HepG2 (cell line): Measurements from ENCODE around the gene HEXD. TPM values are rescaled to one million over a fixed set of nuclear protein-coding genes. Genes with fewer than 3 reads are reported as not detected.
A peak's percentile ranks its signal among the peaks of the same experiment; 100 is the strongest.

Source experiments
- ATAC-seq: fragments of 200-7000 bp; cut with Tn5 transposase; 3 replicates; pipeline ENCODE4 v1.9.1; 2020; ENCODE audit warnings: mild to moderate bottlenecking, moderate library complexity
- BruUV-seq: library from RNA; stranded (reverse); fragments of 400-500 nt; replicated peaks from 2 replicates; lab custom pipeline; 2021; lab: Mats Ljungman, UMichigan
- CTCF ChIA-PET: fragments of 300-600 bp; formaldehyde crosslinking; extraction: SDS; loops from one replicate; lab custom pipeline; 2021; ENCODE audit warnings: low total read pairs, inconsistent platforms, low intra/inter-chr PET ratio; lab: Yijun Ruan, JAX
- POLR2A ChIA-PET: fragments of 350-600 bp; sonication (Branson Sonifier 250); formaldehyde crosslinking; loops from one replicate; lab custom pipeline; 2020; ENCODE audit warnings: antibody characterized with exemption, inconsistent platforms; lab: Yijun Ruan, JAX
- DNase-seq: peaks from one replicate; pipeline ENCODE4 v3.0.0-alpha.2; 2015; ENCODE audit warnings: low spot score
- FAIRE-seq: peaks from 3 replicates; lab custom pipeline; 2011; peaks lifted over from hg19 to GRCh38; lab: Jason Lieb, UNC
- H2AFZ ChIP-seq: one replicate; pipeline ENCODE4 v1.6.1; 2011; ENCODE audit warnings: low read length, inconsistent platforms
- H3K27ac ChIP-seq: fragments of 300-600 bp; 3 replicates; pipeline ENCODE4 v1.8.0; 2011; ENCODE audit warnings: mixed run types, mild to moderate bottlenecking, mixed read lengths, low read length, inconsistent platforms; ENCODE audit not compliant: insufficient read depth; ENCODE audit errors: extremely low read length
- H3K27me3 ChIP-seq, 2 experiments: fragments of 200-600 bp in 1 of 2; 2 replicates in 1 of 2; 3 replicates in 1 of 2; pipeline versions ENCODE4 v1.6.0 to v1.8.0; 2011; ENCODE audit warnings: low read length in 2 of 2, mild to moderate bottlenecking in 2 of 2, moderate library complexity in 2 of 2, inconsistent platforms in 1 of 2; ENCODE audit not compliant: insufficient read depth in 2 of 2, control insufficient read depth in 1 of 2
- H3K36me3 ChIP-seq, 2 experiments: fragments of 200-600 bp in 1 of 2; replicated peaks in 1 of 2; 2 replicates in 1 of 2; 3 replicates in 1 of 2; pipeline versions ENCODE4 v1.5.1 to v1.8.0; 2011; ENCODE audit warnings: low read length in 2 of 2, inconsistent platforms in 1 of 2; ENCODE audit not compliant: insufficient read depth in 2 of 2, control insufficient read depth in 1 of 2
- H3K4me1 ChIP-seq: 2 replicates; pipeline ENCODE4 v1.5.1; 2012; ENCODE audit warnings: low read length, inconsistent platforms; ENCODE audit not compliant: insufficient read depth
- H3K4me2 ChIP-seq: 2 replicates; pipeline ENCODE4 v1.6.0; 2011; ENCODE audit warnings: low read depth, low read length, inconsistent platforms
- H3K4me3 ChIP-seq, 3 experiments: fragments of 200-600 bp in 1 of 3; sonication (generic), shearing (Covaris generic) in 1 of 3; replicated peaks in 1 of 3; 2 replicates each; pipeline ENCODE4 v1.5.1; 2011 to 2016; ENCODE audit warnings: low read length in 3 of 3, inconsistent platforms in 2 of 3, low read depth in 2 of 3, mild to moderate bottlenecking in 2 of 3, control low read depth in 1 of 3, mixed read lengths in 1 of 3; ENCODE audit not compliant: insufficient read depth in 1 of 3
- H3K79me2 ChIP-seq: one replicate; pipeline ENCODE4 v1.6.1; 2011; ENCODE audit warnings: low read length, inconsistent platforms; ENCODE audit not compliant: insufficient read depth
- H3K9ac ChIP-seq: 2 replicates; pipeline ENCODE4 v1.6.0; 2011; ENCODE audit warnings: mild to moderate bottlenecking, low read depth, low read length, inconsistent platforms; ENCODE audit not compliant: insufficient read depth
- H3K9me3 ChIP-seq: 2 replicates; pipeline ENCODE4 v1.5.1; 2012; ENCODE audit warnings: mild to moderate bottlenecking, low read length
- H4K20me1 ChIP-seq: 2 replicates; pipeline ENCODE4 v1.6.0; 2011; ENCODE audit warnings: inconsistent platforms, mild to moderate bottlenecking, low read length, moderate library complexity; ENCODE audit not compliant: insufficient read depth
- AGO2 ChIP-seq: fragments of 200-400 bp; formaldehyde crosslinking; optimal IDR thresholded peaks from 2 replicates; pipeline ENCODE3; 2017; ENCODE audit warnings: mild to moderate bottlenecking, low read depth, low read length, moderate library complexity
- ATF7 ChIP-seq, 2 experiments: fragments of 450-650 bp in 1 of 2; sonication (generic) in 1 of 2; formaldehyde crosslinking in 1 of 2; IDR thresholded peaks; 2 replicates each; pipeline versions ENCODE4 v1.4.0 to v1.6.1; 2016 to 2020; ENCODE audit warnings: antibody characterized with exemption in 1 of 2, mild to moderate bottlenecking in 1 of 2, missing genetic modification reagents in 1 of 2
- ELF4 ChIP-seq: sonication (generic); formaldehyde crosslinking; IDR thresholded peaks from 2 replicates; pipeline ENCODE4 v1.5.0; 2020; ENCODE audit warnings: missing genetic modification reagents, mild to moderate bottlenecking, moderate library complexity, borderline replicate concordance
- JUND ChIP-seq: sonication (generic); formaldehyde crosslinking; IDR thresholded peaks from 2 replicates; pipeline ENCODE4 v1.8.0; 2022; ENCODE audit warnings: mild to moderate bottlenecking, missing genetic modification reagents
- SIX4 ChIP-seq: sonication (generic); formaldehyde crosslinking; IDR thresholded peaks from 2 replicates; pipeline ENCODE4 v1.4.0; 2020; ENCODE audit warnings: missing genetic modification reagents
- TBX2 ChIP-seq: sonication (generic); formaldehyde crosslinking; IDR thresholded peaks from 2 replicates; pipeline ENCODE4 v1.5.0; 2020; ENCODE audit warnings: missing genetic modification reagents, mild to moderate bottlenecking, borderline replicate concordance
- ZBTB21 ChIP-seq: sonication (generic); formaldehyde crosslinking; IDR thresholded peaks from 2 replicates; pipeline ENCODE4 v1.4.0; 2020; ENCODE audit warnings: missing genetic modification reagents
- ZNF10 ChIP-seq: sonication (generic); formaldehyde crosslinking; IDR thresholded peaks from 2 replicates; pipeline ENCODE4 v1.4.0; 2020; ENCODE audit warnings: mild to moderate bottlenecking, low read depth, missing genetic modification reagents, borderline replicate concordance
- ZNF441 ChIP-seq: sonication (generic); formaldehyde crosslinking; IDR thresholded peaks from 2 replicates; pipeline ENCODE4 v1.7.0; 2021; ENCODE audit warnings: missing genetic modification reagents, borderline replicate concordance
- ZNF768 ChIP-seq: sonication (generic); formaldehyde crosslinking; IDR thresholded peaks from 2 replicates; pipeline ENCODE4 v1.4.0; 2020; ENCODE audit warnings: missing genetic modification reagents
- WGBS: methylation state at CpG from one replicate; pipeline ENCODE4 v1.1.6; 2017; ENCODE audit warnings: low lambda C conversion rate; 5-methylcytosine and 5-hydroxymethylcytosine counted together
- in situ Hi-C: cut with HindIII; loops from 2 replicates; pipeline ENCODE4 v1.10.0; 2017; ENCODE audit warnings: low pct_unique_long_range_greater_than_20kb; ENCODE audit not compliant: extremely low pct_ligation_motif_present
- intact Hi-C: fragments of 100-400 bp; cut with micrococcal nuclease; formaldehyde crosslinking; loops from one replicate; pipeline ENCODE4 v1.10.0; 2022; ENCODE audit not compliant: unreplicated experiment
- polyA plus RNA-seq, 8 experiments: library from polyadenylated mRNA; depleted of rRNA in 3 of 8; stranded (reverse) in 7 of 8; unstranded in 1 of 8; fragments of >200 nt; fragmentation: Illumina TruSeq in 4 of 8; extraction: Trizol in 4 of 8; gene quantifications; 2 replicates each; pipeline versions ENCODE4 v1.2.1 to v1.2.3, GENCODE V29; 2011 to 2016; ENCODE audit warnings: low read depth in 4 of 8, missing spikeins in 1 of 8, mixed read lengths in 1 of 8; ENCODE audit not compliant: insufficient read depth in 1 of 8
- total RNA-seq, 5 experiments: library from RNA; depleted of rRNA; stranded (reverse); fragments of >200 nt; fragmentation: Illumina TruSeq; extraction: Trizol; gene quantifications; 2 replicates each; pipeline ENCODE4 v1.2.3, GENCODE V29; 2016; ENCODE audit warnings: low read depth in 1 of 5
- TF ChIP-seq, protein P1 (sequence below): sonication (generic); formaldehyde crosslinking; IDR thresholded peaks from 2 replicates; pipeline ENCODE4 v1.4.0; 2020; ENCODE audit warnings: missing genetic modification reagents, borderline replicate concordance

HEXD gene
- total and polyA plus RNA-seq, 2 of the 13 experiments (the other 11 are each of a cell fraction or from before 2014, with no cell fraction given): 22.3 to 41.8 TPM

DNA sequence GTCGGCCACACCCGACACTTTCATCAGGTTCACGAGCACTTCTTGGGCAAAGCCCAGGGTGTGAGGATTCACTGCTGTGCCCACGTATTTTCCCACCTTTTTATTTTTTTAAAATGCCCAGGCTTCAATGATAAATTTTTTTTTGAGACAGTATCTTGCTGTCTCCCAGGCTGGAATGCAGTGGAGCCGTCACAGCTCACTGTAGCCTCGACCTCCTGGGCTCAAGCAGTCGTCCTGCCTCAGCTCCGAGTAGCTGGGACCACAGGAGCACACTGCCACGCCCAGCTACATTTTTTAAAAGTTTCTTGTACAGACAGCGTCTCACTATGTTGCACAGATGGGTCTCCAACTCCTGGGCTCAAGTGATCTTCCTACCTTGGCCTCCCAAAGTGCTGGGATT is 28.8 kb upstream of the HEXD start (continued):
- TF ChIP-seq, protein P1, sequence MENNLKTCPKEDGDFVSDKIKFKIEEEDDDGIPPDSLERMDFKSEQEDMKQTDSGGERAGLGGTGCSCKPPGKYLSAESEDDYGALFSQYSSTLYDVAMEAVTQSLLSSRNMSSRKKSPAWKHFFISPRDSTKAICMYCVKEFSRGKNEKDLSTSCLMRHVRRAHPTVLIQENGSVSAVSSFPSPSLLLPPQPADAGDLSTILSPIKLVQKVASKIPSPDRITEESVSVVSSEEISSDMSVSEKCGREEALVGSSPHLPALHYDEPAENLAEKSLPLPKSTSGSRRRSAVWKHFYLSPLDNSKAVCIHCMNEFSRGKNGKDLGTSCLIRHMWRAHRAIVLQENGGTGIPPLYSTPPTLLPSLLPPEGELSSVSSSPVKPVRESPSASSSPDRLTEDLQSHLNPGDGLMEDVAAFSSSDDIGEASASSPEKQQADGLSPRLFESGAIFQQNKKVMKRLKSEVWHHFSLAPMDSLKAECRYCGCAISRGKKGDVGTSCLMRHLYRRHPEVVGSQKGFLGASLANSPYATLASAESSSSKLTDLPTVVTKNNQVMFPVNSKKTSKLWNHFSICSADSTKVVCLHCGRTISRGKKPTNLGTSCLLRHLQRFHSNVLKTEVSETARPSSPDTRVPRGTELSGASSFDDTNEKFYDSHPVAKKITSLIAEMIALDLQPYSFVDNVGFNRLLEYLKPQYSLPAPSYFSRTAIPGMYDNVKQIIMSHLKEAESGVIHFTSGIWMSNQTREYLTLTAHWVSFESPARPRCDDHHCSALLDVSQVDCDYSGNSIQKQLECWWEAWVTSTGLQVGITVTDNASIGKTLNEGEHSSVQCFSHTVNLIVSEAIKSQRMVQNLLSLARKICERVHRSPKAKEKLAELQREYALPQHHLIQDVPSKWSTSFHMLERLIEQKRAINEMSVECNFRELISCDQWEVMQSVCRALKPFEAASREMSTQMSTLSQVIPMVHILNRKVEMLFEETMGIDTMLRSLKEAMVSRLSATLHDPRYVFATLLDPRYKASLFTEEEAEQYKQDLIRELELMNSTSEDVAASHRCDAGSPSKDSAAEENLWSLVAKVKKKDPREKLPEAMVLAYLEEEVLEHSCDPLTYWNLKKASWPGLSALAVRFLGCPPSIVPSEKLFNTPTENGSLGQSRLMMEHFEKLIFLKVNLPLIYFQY (CRISPR knock-in tag): no peak
- no peak for TF ChIP-seq TBX2 (CRISPR knock-in tag)
- TF ChIP-seq, all 625 proteins: peak for 0

- WGBS: 90% methylated on average over 31 of the region's 34 CpGs
- no TSS peak for BruUV-seq
- intact Hi-C loops: no loop called here
These were observed 27.9 kb upstream of the HEXD start for GRCh38 chr17:82390015-82390859.

More at GRCh38 chr17:82390015-82390859, 27.9 kb upstream of the HEXD start:
- Histone ChIP-seq H3K27me3 (peaks cover 5 to 23% of the 10 kb centered on the region in 2 experiments; a peak in 3 of 5 replicates), H4K20me1 (no peaks in the 10 kb centered on the region), H3K9ac (no peak overlapping the region), H3K9me3 (no peaks in the 10 kb centered on the region), H3K4me3 (no peak overlapping the region), H2AFZ (no peak overlapping the region), H3K79me2 (no peaks in the 10 kb centered on the region), H3K4me1 (peaks cover 15% of the 10 kb centered on the region), H3K36me3 (peaks cover 8 to 17% of the 10 kb centered on the region in 2 experiments; a peak in 4 of 5 replicates), H3K27ac (no peak overlapping the region), H3K4me2 (no peak overlapping the region)
- POLR2A ChIA-PET: no interaction called here
- CTCF ChIA-PET: no interaction called here
- in situ Hi-C loops: no loop called here
- TF ChIP-seq AGO2 (peak; percentile 89), ZNF10 (CRISPR knock-in tag) (no peak), ZBTB21 (CRISPR knock-in tag) (no peak), SIX4 (CRISPR knock-in tag) (no peak), ATF7 (IDR thresholded peaks at IDR 0.05) (peak; percentile 65), ATF7 (CRISPR knock-in tag; IDR thresholded peaks at IDR 0.05) (no peak), JUND (CRISPR knock-in tag) (no peak), ZNF768 (CRISPR knock-in tag) (0 out of 2 replicates have a peak, but pooled peaks have one; percentile 5), ZNF441 (CRISPR knock-in tag) (no peak), ELF4 (CRISPR knock-in tag) (no peak)
- DNase-seq (no peak), ATAC-seq (no peak), FAIRE-seq (no peak)
